H1 (cell line): ENCODE measurements around the gene DFFB. TPM values are rescaled to one million over a fixed set of nuclear protein-coding genes. Genes with fewer than 3 reads are reported as not detected.

Experiments used
- ATF2 ChIP-seq: IDR thresholded peaks from 2 replicates; pipeline ENCODE4 v1.6.1; 2012; ENCODE audit warnings: low read length, inconsistent platforms
- CHD7 ChIP-seq: fragments of 300-600 bp; sonication (generic); IDR thresholded peaks from 2 replicates; pipeline ENCODE4 v1.7.1; 2012; ENCODE audit warnings: low read length, moderate library complexity, mild to moderate bottlenecking, inconsistent platforms; ENCODE audit not compliant: insufficient replicate concordance
- CTCF ChIP-seq, 3 experiments: IDR thresholded peaks; 1 replicate in 2 of 3; 2 replicates in 1 of 3; pipeline versions ENCODE4 v1.5.1 to v1.6.1; 2011; ENCODE audit warnings: low read length in 3 of 3, mild to moderate bottlenecking in 3 of 3, inconsistent platforms in 2 of 3, low read depth in 1 of 3, moderate library complexity in 1 of 3; ENCODE audit not compliant: insufficient read depth in 1 of 3; ENCODE audit errors: control extremely low read depth in 1 of 3
- RFX5 ChIP-seq: IDR thresholded peaks from 2 replicates; pipeline ENCODE4 v1.6.1; 2011; ENCODE audit warnings: low read depth, low read length, improper control_type of control experiment, borderline replicate concordance
- SIX5 ChIP-seq: IDR thresholded peaks from 2 replicates; pipeline ENCODE4 v1.6.1; 2011; ENCODE audit warnings: mild to moderate bottlenecking, low read depth, low read length
- TBP ChIP-seq: IDR thresholded peaks from 2 replicates; pipeline ENCODE4 v1.6.1; 2011; ENCODE audit warnings: low read depth, low read length, improper control_type of control experiment
- polyA plus RNA-seq, 7 experiments: library from polyadenylated mRNA; depleted of rRNA in 3 of 7; stranded (reverse) in 5 of 7; unstranded in 2 of 7; fragments of >200 nt in 5 of 7; fragments of 200-250 nt in 2 of 7; gene quantifications; 1 replicate in 5 of 7; 2 replicates in 1 of 7; 4 replicates in 1 of 7; pipeline versions ENCODE4 v1.2.1 to v1.2.3, GENCODE V29; 2011 to 2013; ENCODE audit warnings: missing spikeins in 2 of 7, mixed read lengths in 2 of 7
- total RNA-seq: library from RNA; stranded (reverse); fragmentation: NEBNext Ultra II Directional; extraction: Animal tissue kit (Norgen Biotek cat#: 25700); gene quantifications from 2 replicates; pipeline ENCODE4 v1.2.1, GENCODE V29; 2021
- TF ChIP-seq, protein P1 (sequence below): IDR thresholded peaks from 2 replicates; pipeline ENCODE4 v1.6.1; 2011; ENCODE audit warnings: low read depth, mild to moderate bottlenecking, low read length; ENCODE audit not compliant: insufficient read depth

Gene DFFB
- total and polyA plus RNA-seq, 2 of the 8 experiments (the other 6 are each of a cell fraction or from before 2014, with no cell fraction given): 8.6 to 11.9 TPM

DNA sequence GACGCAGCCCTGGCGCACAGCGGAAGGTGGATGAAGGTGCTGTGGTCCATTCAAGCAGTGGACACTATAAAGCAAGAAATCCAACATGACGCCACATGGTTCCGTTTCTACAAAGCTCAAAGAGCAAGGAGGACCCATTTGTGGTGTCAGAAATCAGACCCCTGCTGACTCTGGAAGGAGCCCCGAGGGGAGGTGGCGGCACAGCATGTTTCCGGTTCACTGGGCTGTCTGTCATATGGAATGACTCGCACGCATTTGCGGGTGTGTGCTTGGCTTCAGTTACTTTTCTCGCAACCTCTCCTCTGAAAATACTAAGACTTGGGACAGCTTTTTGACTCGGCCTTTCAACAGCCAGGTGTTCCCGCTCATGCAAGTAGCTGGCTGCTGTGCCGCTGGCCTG, 31.9 kb upstream of the DFFB start (continued):
- TF ChIP-seq CHD7: no peak
- TF ChIP-seq SIX5: no peak
- no peak for TF ChIP-seq RFX5
- no peak for TF ChIP-seq CTCF (IDR thresholded peaks at IDR 0.05; ENCODE audit: control extremely low read depth in 1 of 3, insufficient read depth in 1 of 3, low read depth in 1 of 3, low read length in 3 of 3)
- TF ChIP-seq TBP: no peak
- TF ChIP-seq ATF2: no peak
- TF ChIP-seq, protein P1, sequence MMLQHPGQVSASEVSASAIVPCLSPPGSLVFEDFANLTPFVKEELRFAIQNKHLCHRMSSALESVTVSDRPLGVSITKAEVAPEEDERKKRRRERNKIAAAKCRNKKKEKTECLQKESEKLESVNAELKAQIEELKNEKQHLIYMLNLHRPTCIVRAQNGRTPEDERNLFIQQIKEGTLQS: no peak
